GM11168 (cell line): ENCODE data around the gene CETP.

Source experiments
- in situ Hi-C: fragments of 300-500 bp; cut with MboI; formaldehyde crosslinking; loops from one replicate; pipeline ENCODE4 v1.12.0; 2022; ENCODE audit warnings: low sequenced_read_pairs; ENCODE audit not compliant: unreplicated experiment

Gene CETP

GRCh38 chr16:57032931-57033330 is 71.2 kb downstream of the CETP start:
- in situ Hi-C loops, result no loop called here
